DND-41 (cell line): ENCODE measurements around the gene MATR3.

Source experiments
- ATAC-seq: fragments of 200-7000 bp; cut with Tn5 transposase; 3 replicates; pipeline ENCODE4 v1.9.1; 2021; ENCODE audit warnings: low read depth; ENCODE audit not compliant: insufficient read depth
- DNase-seq: peaks from one replicate; pipeline ENCODE4 v3.0.0-alpha.2; 2020
- H2AFZ ChIP-seq: 2 replicates; pipeline ENCODE4 v1.6.0; 2012; ENCODE audit warnings: low read depth, low read length
- H3K27ac ChIP-seq: 2 replicates; pipeline ENCODE4 v1.5.1; 2012; ENCODE audit warnings: low read length, inconsistent platforms
- H3K27me3 ChIP-seq: fragments of 200-600 bp; sonication (generic); 2 replicates; pipeline ENCODE4 v1.6.0; 2012; ENCODE audit warnings: low read length, mild to moderate bottlenecking, inconsistent platforms; ENCODE audit not compliant: insufficient read depth, poor library complexity
- H3K36me3 ChIP-seq: 2 replicates; pipeline ENCODE4 v1.5.1; 2012; ENCODE audit warnings: low read length, inconsistent platforms; ENCODE audit not compliant: insufficient read depth
- H3K4me1 ChIP-seq: 2 replicates; pipeline ENCODE4 v1.5.1; 2012; ENCODE audit warnings: mild to moderate bottlenecking, low read length; ENCODE audit not compliant: insufficient read depth
- H3K4me2 ChIP-seq: 2 replicates; pipeline ENCODE4 v1.6.0; 2012; ENCODE audit warnings: mild to moderate bottlenecking, moderate library complexity, low read length, inconsistent platforms; ENCODE audit not compliant: insufficient read depth
- H3K4me3 ChIP-seq, 2 experiments: fragments of 200-600 bp in 1 of 2; shearing (Covaris generic) in 1 of 2; 2 replicates each; pipeline ENCODE4 v1.5.1; 2012 to 2016; ENCODE audit warnings: inconsistent platforms in 2 of 2, low read length in 2 of 2, mild to moderate bottlenecking in 2 of 2, low read depth in 1 of 2, moderate library complexity in 1 of 2
- H3K79me2 ChIP-seq: 2 replicates; pipeline ENCODE4 v1.6.0; 2012; ENCODE audit warnings: low read length, inconsistent platforms; ENCODE audit not compliant: insufficient read depth
- H3K9ac ChIP-seq: 2 replicates; pipeline ENCODE4 v1.6.0; 2012; ENCODE audit warnings: low read depth, mild to moderate bottlenecking, inconsistent platforms, low read length, moderate library complexity
- H3K9me3 ChIP-seq: 2 replicates; pipeline ENCODE4 v1.5.1; 2012; ENCODE audit warnings: low read length, moderate library complexity, mild to moderate bottlenecking, inconsistent platforms; ENCODE audit not compliant: insufficient read depth, severe bottlenecking
- H4K20me1 ChIP-seq: 2 replicates; pipeline ENCODE4 v1.6.0; 2012; ENCODE audit warnings: low read length; ENCODE audit not compliant: insufficient read depth
- EZH2 ChIP-seq: IDR thresholded peaks from 3 replicates; pipeline ENCODE4 v1.6.1; 2012; ENCODE audit warnings: borderline replicate concordance, low read depth, mild to moderate bottlenecking, moderate library complexity, low read length, inconsistent platforms; ENCODE audit not compliant: severe bottlenecking
- TF ChIP-seq, protein P1 (sequence below): IDR thresholded peaks from 2 replicates; pipeline ENCODE4 v1.5.1; 2012; ENCODE audit warnings: borderline replicate concordance, low read length, moderate library complexity, mild to moderate bottlenecking; ENCODE audit not compliant: poor library complexity, severe bottlenecking; ENCODE audit errors: extremely low read depth

Gene MATR3

DNA sequence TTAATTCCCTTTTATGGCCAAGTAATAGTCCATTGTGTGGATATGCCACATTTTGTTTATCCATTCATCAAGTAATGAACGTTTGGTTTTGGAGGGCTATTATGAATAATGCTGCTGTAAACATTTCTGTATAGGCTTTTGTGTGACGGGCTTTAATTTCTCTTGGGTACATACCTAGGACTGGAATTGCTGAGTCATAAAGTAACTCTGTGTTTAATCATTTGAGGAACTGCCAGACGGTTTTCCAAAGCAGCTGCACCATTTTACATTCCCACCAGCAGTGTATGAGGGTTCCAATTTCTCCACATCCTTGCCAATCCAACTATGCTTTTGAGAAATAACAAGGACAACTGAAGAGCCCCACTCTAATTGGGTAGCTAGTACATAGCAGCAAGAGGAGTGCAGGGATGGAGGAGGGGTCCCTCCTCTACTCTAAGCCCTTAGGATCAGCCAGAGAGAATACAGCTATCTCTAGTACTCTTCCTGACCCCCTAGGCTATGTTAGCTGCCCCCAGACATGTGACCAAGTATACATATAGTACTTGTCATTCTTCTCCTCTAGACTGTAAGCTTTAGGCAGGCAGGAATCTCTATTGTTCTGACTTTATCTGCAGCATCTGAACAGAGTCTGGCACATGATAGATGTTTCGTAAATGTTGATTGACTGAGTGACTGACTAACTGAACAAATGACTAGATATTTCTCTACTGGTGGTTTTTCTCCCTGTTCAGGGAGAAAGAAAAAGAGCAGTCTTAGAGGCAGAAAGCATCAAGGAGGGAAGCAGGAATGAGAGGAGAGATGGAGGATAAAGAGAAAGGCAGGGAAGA, 22.1 kb upstream of the MATR3 start:
- Histone ChIP-seq H3K9me3 (no peaks in the 10 kb centered on the region), H3K4me2 (no peak overlapping the region), H3K79me2 (peaks cover 34% of the 10 kb centered on the region), H3K27ac (no peak overlapping the region; the same call in 1 of the 2 replicates), H4K20me1 (peaks cover 6% of the 10 kb centered on the region; the same call in 1 of the 2 replicates), H3K9ac (no peak overlapping the region), H3K36me3 (peaks cover 10% of the 10 kb centered on the region), H3K4me1 (peaks cover 49% of the 10 kb centered on the region), H3K4me3 (no peak overlapping the region), H2AFZ (no peak overlapping the region), H3K27me3 (no peaks in the 10 kb centered on the region)
- no peak for DNase-seq
- no peak for ATAC-seq
- TF ChIP-seq, protein P1, sequence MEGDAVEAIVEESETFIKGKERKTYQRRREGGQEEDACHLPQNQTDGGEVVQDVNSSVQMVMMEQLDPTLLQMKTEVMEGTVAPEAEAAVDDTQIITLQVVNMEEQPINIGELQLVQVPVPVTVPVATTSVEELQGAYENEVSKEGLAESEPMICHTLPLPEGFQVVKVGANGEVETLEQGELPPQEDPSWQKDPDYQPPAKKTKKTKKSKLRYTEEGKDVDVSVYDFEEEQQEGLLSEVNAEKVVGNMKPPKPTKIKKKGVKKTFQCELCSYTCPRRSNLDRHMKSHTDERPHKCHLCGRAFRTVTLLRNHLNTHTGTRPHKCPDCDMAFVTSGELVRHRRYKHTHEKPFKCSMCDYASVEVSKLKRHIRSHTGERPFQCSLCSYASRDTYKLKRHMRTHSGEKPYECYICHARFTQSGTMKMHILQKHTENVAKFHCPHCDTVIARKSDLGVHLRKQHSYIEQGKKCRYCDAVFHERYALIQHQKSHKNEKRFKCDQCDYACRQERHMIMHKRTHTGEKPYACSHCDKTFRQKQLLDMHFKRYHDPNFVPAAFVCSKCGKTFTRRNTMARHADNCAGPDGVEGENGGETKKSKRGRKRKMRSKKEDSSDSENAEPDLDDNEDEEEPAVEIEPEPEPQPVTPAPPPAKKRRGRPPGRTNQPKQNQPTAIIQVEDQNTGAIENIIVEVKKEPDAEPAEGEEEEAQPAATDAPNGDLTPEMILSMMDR, result no peak
- TF ChIP-seq EZH2, result no peak

DNA sequence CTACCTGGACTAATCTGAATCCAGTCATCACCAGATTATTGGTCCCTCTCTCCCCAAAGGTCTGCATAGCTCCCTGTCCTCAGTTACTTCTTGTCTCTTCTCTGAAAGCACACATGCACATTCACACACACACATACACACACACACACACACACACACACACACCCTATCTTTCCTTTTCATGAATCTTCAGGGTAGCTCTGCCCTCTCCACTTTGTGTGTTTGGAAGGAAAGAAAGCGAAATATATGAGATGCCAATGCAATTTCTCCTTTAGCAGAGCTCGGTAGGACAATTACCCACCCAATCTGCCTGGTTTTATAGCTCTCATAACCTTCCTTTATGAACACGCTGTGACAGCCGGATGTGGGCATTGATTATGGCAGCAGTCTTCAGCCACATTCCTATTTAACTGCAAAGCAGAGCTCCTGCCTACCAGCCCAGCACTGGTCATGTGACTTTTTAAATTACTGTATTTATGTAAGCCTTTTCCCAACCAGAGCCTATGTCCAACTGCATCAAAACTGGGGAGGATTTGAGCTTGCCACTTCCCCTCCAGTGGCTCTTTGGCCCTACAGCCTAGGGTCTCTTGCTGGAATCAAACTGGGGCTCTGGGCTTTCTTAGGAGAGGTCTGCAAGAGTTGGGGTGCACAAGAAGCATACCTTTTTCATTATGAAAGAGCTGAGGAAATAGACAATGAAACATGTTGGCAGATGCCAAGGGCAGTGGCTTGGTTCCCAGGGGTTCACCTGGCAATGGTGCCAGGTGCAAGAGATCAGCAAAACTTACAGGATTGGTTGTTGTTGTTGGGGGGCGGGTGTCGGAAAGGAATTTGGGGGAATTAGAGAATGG, 20.8 kb upstream of the MATR3 start:
- Histone ChIP-seq H3K27ac (peak overlapping the region; percentile 75), H2AFZ (peak overlapping the region; percentile 41), H4K20me1 (peaks cover 8% of the 10 kb centered on the region; the same call in 1 of the 2 replicates), H3K9ac (peak overlapping the region; percentile 67), H3K36me3 (peaks cover 22% of the 10 kb centered on the region), H3K27me3 (no peaks in the 10 kb centered on the region), H3K79me2 (peaks cover 46% of the 10 kb centered on the region), H3K4me1 (peaks cover 60% of the 10 kb centered on the region), H3K4me3 (peak overlapping the region in 1 of 2 experiments; percentile 74; a peak in 3 of 4 replicates), H3K4me2 (peak overlapping the region; percentile 83), H3K9me3 (no peaks in the 10 kb centered on the region)
- no peak for TF ChIP-seq EZH2
- TF ChIP-seq, protein P1, result no peak
- peak; percentile 80 for DNase-seq
- peak; percentile 79 for ATAC-seq

DNA sequence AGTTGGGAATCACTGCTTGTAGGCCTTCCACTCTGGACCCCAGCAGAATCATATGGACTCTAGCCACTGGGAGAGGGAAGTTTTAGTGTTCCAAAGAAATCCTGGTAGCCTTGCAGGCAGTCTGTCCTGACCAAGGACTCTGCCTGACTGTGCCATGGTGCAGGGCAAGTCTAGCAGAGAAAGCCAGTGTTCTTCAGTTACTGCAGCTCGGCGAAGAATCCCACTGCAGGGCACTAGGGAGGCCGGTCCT, 20.3 kb upstream of the MATR3 start:
- Histone ChIP-seq H3K4me3 (peak overlapping the region; percentile 71 to 74; a peak in 3 of 4 replicates), H4K20me1 (peaks cover 8% of the 10 kb centered on the region; the same call in 1 of the 2 replicates), H2AFZ (peak overlapping the region; percentile 78), H3K27ac (peak overlapping the region; percentile 75), H3K4me2 (peak overlapping the region; percentile 83), H3K79me2 (peaks cover 51% of the 10 kb centered on the region), H3K36me3 (peaks cover 27% of the 10 kb centered on the region), H3K4me1 (peaks cover 60% of the 10 kb centered on the region), H3K9ac (peak overlapping the region; percentile 67), H3K27me3 (no peaks in the 10 kb centered on the region), H3K9me3 (no peaks in the 10 kb centered on the region)
- TF ChIP-seq EZH2, result no peak
- TF ChIP-seq, protein P1, result no peak
- DNase-seq, result no peak
- ATAC-seq, result 0 out of 3 replicates have a peak, but pooled peaks have one; percentile 1
